HepG2 (cell line): Measurements from ENCODE around the gene AP3B1. TPM values are rescaled to one million over a fixed set of nuclear protein-coding genes. Genes with fewer than 3 reads are reported as not detected.
A peak's percentile ranks its signal among the peaks of the same experiment; 100 is the strongest.

ENCODE experiments used
- JARID2 ChIP-seq: sonication (generic); formaldehyde crosslinking; IDR thresholded peaks from 2 replicates; pipeline ENCODE4 v1.8.1; 2023; ENCODE audit warnings: missing genetic modification reagents, inconsistent platforms; ENCODE audit not compliant: insufficient replicate concordance
- POLR2A ChIP-seq, 2 experiments: IDR thresholded peaks; 2 replicates each; pipeline ENCODE4 v1.6.1; 2011; ENCODE audit warnings: low read depth in 2 of 2, low read length in 2 of 2, mild to moderate bottlenecking in 1 of 2, moderate library complexity in 1 of 2; ENCODE audit not compliant: insufficient read depth in 1 of 2
- PPARG ChIP-seq: conservative IDR thresholded peaks from 2 replicates; pipeline ENCODE4 v1.6.1; 2016; ENCODE audit warnings: missing biosample characterization, missing genetic modification reagents
- PRDM15 ChIP-seq: sonication (generic); formaldehyde crosslinking; IDR thresholded peaks from 2 replicates; pipeline ENCODE4 v1.4.0; 2020; ENCODE audit warnings: missing genetic modification reagents
- RNF219 ChIP-seq: sonication (generic); formaldehyde crosslinking; IDR thresholded peaks from 2 replicates; pipeline ENCODE4 v1.5.0; 2020; ENCODE audit warnings: mild to moderate bottlenecking, missing genetic modification reagents
- SOX6 ChIP-seq, 2 experiments: fragments of 450-650 bp in 1 of 2; sonication (generic) in 1 of 2; formaldehyde crosslinking in 1 of 2; IDR thresholded peaks; 2 replicates each; pipeline versions ENCODE4 v1.4.0 to v1.6.1; 2017 to 2020; ENCODE audit warnings: antibody characterized with exemption in 1 of 2, mild to moderate bottlenecking in 1 of 2, missing genetic modification reagents in 1 of 2
- SP1 ChIP-seq, 2 experiments: fragments of 450-650 bp in 1 of 2; sonication (generic) in 1 of 2; formaldehyde crosslinking in 1 of 2; IDR thresholded peaks; 2 replicates each; pipeline versions ENCODE4 v1.4.0 to v1.6.1; 2016 to 2020; ENCODE audit warnings: missing genetic modification reagents in 1 of 2
- XRCC5 ChIP-seq: fragments of 200-400 bp; formaldehyde crosslinking; optimal IDR thresholded peaks from 2 replicates; pipeline ENCODE3; 2017; ENCODE audit warnings: mild to moderate bottlenecking, low read length
- ZFP82 ChIP-seq: sonication (generic); formaldehyde crosslinking; IDR thresholded peaks from 2 replicates; pipeline ENCODE4 v1.5.1; 2020; ENCODE audit warnings: mild to moderate bottlenecking, missing genetic modification reagents, borderline replicate concordance
- ZHX2 ChIP-seq, 2 experiments: sonication (generic) in 1 of 2; formaldehyde crosslinking in 1 of 2; IDR thresholded peaks; 2 replicates each; pipeline versions ENCODE4 v1.6.1 to v1.9.0; 2014 to 2022; ENCODE audit warnings: antibody characterized with exemption in 1 of 2, borderline replicate concordance in 1 of 2, inconsistent platforms in 1 of 2, low read depth in 1 of 2, missing genetic modification reagents in 1 of 2
- ZNF354B ChIP-seq: sonication (generic); formaldehyde crosslinking; IDR thresholded peaks from 2 replicates; pipeline ENCODE4 v1.8.0; 2022; ENCODE audit warnings: mild to moderate bottlenecking, missing genetic modification reagents
- polyA plus RNA-seq, 8 experiments: library from polyadenylated mRNA; depleted of rRNA in 3 of 8; stranded (reverse) in 7 of 8; unstranded in 1 of 8; fragments of >200 nt; fragmentation: Illumina TruSeq in 4 of 8; extraction: Trizol in 4 of 8; gene quantifications; 2 replicates each; pipeline versions ENCODE4 v1.2.1 to v1.2.3, GENCODE V29; 2011 to 2016; ENCODE audit warnings: low read depth in 4 of 8, missing spikeins in 1 of 8, mixed read lengths in 1 of 8; ENCODE audit not compliant: insufficient read depth in 1 of 8
- total RNA-seq, 5 experiments: library from RNA; depleted of rRNA; stranded (reverse); fragments of >200 nt; fragmentation: Illumina TruSeq; extraction: Trizol; gene quantifications; 2 replicates each; pipeline ENCODE4 v1.2.3, GENCODE V29; 2016; ENCODE audit warnings: low read depth in 1 of 5

Gene AP3B1
- total and polyA plus RNA-seq, 2 of the 13 experiments (the other 11 are each of a cell fraction or from before 2014, with no cell fraction given): 37.7 to 51.2 TPM

- TF ChIP-seq ZNF354B (CRISPR knock-in tag): no peak
- no peak for TF ChIP-seq JARID2
- TF ChIP-seq POLR2A (IDR thresholded peaks at IDR 0.05; ENCODE audit: insufficient read depth in 1 of 2, low read depth in 2 of 2, low read length in 2 of 2): peak; percentile 91 to 93
- peak; percentile 100 for TF ChIP-seq PRDM15 (CRISPR knock-in tag)
- TF ChIP-seq RNF219: peak; percentile 66; the same call in 1 of the 2 replicates
- TF ChIP-seq ZFP82 (CRISPR knock-in tag): 0 out of 2 replicates have a peak, but pooled peaks have one; percentile 64
- TF ChIP-seq XRCC5: peak; percentile 94
- TF ChIP-seq SP1 (IDR thresholded peaks at IDR 0.05): no peak
- TF ChIP-seq SP1 (CRISPR knock-in tag; IDR thresholded peaks at IDR 0.05): peak; percentile 41; the same call in 1 of the 2 replicates
- TF ChIP-seq PPARG (CRISPR knock-in tag): peak; percentile 59; the same call in 1 of the 2 replicates
- peak; percentile 53 for TF ChIP-seq ZHX2 (IDR thresholded peaks at IDR 0.05; ENCODE audit: low read depth)
- TF ChIP-seq ZHX2 (CRISPR knock-in tag; IDR thresholded peaks at IDR 0.05; ENCODE audit: borderline replicate concordance): no peak
- TF ChIP-seq SOX6 (IDR thresholded peaks at IDR 0.05): no peak
- TF ChIP-seq SOX6 (CRISPR knock-in tag; IDR thresholded peaks at IDR 0.05): peak; percentile 62
These were observed at the start of gene AP3B1 (continued) for GRCh38 chr5:78294248-78295034.
